HG03025 (cell line): ENCODE measurements around the gene HLF.

Experiments used
- ATAC-seq: cut with Tn5 transposase; IDR thresholded peaks from one replicate; pipeline ENCODE4 v1.9.1; 2021; ENCODE audit warnings: mild to moderate bottlenecking, moderate library complexity; ENCODE audit not compliant: unreplicated experiment, low FRiP score

The HLF gene

DNA sequence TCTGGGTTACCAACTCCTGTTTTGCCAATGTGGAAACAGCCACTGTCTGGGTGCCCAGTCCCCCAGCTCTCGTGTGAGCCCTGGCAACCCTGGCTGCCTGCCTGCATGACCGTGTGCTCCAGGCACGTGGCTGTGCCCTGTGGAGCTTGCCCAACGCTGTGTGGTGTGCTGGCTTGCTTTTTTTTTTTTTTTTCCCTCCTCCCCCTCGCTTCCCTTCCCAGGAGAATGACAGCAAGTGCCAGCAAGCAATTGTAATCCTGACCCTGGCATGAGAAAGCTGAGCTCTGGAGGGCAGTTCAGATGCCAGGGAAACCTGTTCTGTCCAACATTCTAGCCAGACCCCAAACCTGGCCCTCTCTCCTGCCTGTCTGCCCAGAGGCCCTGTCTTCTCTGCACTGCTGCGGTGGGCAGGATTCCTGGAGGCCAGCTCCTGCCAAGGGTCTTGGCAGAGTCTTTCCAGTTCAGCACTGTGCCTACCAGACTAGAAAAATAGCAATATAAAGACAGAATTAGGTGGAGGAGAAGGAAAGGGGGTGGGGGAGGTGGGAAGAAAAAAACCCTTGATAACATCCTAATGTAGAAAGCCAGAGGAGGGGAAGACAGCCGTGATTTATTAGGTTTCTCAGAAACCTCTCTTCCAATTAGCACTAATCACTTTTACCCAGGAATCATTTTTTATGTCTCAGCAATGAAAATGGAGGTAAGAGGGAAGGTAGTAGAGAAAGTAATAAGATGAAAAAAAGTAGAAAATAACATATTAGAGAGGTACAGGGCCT lies 9.0 kb downstream of the HLF start:
- ATAC-seq = no peak

DNA sequence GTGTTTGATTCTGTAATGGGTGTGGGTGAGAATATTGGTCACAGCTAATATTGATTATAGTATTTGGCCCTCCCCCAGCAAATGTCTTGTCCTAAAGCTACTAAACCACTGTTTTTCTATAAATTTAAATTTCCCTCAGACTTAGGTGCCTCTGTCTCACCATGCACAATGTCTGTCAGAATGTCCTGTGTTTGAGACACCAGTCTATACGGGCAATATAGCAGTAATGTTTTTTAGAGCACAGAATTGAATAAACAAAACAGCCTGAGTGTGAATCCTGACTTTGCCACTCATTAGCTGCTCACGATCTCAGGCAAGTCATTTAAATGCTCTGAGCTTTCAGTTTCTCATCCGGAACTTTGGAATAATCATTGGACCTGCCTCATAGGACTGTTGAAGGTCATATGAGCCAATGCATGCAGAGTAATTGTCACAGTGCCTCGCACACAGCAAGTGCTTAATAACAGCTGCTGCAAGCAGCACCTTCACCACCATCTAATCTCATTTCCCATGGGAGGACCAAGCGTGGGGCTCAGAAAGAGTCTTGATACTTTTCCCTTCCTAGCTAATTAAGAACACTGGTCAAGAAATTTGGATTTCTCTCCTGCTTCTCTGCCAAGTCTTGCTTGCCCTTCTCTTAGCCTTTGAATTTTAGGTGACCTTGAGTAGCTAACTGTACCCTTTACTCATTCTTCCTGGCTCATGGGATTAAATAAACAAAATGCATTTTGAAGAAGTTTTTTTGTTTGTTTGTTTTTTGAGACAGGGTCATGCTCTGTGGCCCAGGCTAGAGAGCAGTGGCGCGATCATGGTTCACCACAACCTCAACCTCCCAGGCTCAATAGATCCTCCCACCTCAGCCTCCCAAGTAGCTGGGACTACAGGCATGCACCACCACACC lies 9.8 kb downstream of the HLF start:
- ATAC-seq = no peak

DNA sequence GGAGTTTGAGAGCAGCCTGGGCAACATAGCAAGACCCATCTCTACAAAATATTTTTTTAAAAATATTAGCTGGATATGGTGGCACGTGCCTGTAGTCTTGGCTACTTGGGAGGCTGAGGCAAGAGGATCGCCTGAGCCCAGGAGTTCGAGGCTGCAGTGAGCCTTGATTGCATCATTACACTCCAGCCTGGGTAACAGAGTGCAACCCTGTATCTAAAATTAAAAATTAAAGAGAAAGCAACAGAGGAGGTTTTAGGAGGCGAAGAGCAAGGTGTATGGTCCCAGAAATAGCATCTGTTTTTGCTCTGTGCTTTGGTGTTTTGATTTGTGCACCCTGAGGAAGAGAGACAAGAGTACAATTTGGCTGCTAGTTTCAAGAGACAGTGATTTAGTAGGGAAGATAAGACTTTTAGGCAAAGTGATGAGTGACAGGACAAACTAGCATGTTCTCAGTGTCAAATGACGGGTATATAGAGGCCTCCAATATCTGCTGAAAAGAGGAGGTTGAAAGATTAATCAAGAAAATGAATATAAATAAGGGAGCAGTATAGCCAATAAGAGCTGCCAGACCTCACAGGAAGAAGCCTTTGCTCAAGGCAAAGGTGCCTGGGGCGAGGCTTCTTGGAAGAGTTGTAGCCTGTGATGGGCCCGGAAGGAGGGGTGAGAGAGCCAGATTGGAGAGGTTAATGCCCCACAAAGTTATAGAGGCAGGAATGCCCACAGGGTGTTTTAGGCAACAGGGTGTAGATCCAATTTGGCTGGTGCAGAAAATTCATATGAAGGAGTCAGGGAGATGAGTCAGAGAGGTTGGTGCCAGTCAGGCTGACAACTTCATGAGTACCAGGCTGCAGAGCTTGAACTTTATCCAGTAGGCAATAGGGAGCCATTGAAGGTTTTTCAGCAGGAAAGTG lies 11.4 kb downstream of the HLF start:
- ATAC-seq = no peak

DNA sequence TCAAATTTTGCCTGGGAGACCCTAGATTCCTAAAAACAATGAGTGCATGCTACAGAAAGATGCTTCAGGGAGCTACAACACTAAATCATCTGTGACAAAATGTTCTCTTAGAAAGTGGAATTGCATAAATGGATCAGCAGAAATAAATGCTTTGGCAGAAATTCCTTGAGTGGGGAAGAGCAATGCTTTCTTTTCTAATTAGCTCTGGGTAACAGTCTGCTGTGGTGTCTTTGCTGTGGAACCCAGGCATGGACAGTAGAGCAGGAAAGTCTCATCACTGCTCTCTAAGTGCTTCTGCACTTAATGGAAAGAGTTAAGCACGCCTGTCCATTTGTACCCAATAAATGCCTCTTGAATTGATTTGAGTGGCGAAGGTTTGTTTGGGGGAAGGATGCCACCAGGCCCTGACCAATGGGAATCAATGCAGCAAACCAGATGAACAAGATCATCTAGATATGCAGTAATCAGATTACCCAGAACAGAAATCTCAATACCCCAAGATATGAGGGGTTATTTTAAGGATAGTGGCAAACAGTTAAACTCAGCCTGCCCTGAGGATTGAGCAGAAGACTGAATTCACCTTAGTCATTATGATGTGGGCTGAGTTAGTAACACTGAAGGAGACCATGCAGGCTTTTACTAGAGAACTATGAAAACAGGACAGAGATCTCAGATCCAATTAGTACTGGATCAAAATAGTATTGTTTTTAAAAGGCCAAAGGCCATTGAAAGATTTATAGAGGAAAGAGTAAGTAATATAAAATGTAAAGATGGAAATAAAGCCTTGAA lies 13.6 kb downstream of the HLF start:
- ATAC-seq = no peak

DNA sequence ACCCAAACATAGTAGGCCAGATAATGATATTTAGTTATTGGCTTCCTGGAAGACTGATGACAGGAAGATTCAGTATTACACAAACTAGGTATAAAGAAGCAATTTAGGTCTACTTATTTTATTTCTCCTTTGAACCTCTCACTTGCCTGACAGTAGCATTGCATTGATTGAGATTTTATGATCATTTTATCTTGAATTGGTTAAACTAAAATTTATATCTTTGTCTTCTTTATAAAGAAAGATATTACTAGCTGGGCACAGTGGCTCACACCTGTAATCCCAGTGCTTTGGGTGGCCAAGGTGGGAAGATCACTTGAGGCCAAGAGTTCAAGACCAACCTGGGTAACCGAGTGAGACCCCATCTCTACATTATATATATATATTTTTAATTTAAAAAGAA lies 14.4 kb downstream of the HLF start:
- no peak for ATAC-seq

DNA sequence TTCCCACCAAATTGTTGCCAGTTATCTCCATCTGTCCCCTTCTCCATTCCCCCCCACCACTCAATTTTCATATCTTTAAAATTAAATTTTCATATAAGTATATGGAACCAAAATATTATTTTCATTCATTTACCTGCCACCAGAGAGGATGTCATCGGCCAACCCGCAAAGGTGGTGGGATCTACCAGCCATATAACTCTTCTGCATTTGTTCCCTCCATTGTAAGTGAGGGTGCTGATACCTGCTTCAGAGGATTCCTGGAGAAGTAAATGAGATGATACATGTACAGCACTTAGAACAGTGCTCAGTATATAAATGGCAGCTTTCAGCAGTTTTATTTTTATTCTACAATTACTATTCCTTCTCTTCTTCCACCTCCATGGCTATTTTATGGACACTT lies 15.0 kb downstream of the HLF start:
- no peak for ATAC-seq

DNA sequence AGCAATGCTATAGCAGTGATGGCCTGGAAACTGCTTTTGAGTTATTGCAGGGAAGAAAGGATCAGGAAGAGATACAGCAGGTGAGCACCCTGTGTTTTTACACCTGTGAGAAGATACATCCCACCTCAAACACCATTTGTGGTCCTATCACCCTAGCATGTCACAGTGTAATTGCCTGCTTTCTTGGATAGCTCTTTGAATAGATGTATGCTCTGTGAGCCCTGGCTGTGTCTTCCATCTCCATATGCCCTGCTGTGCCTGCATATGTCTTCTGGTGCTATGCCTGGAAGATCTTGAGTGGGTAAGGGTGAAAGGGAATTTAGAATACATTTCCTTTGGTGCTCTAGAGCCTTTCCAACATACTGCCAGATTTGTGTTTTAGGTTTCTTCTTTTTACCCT lies 15.5 kb downstream of the HLF start:
- ATAC-seq = no peak

DNA sequence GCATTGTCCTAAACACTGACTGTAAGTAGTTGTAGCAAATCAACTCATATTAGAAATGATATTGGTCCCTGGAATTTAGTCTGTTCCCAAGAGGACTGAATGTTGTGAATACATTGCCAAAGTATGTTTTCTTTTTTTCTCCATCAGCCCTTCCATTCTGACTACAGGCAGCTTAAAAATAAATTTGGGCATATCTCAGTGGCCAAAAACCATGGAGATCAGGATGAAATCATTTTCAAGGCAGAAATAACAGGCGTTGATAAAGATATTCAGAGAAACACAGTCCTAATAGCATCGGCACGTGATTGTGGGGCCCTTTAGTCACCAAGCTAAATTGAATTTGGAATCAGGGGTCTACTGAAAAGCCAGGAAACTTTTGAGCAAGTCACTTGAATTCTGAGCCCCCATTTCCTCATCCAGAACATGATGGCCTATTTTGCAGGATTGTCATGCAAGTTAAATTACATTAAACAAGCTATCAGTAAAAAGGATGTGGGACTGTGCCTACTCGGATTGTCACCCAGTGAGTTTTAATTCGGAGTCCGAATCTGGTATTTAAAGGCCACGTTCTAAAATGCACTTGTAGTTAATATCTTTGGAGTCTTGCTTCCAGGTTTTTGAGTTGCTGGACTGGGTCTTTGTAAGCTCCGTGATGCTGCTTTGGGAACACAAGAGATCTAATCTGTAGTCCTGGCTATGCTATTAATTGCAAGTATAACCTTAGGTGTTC lies 17.1 kb downstream of the HLF start:
- no peak for ATAC-seq

DNA sequence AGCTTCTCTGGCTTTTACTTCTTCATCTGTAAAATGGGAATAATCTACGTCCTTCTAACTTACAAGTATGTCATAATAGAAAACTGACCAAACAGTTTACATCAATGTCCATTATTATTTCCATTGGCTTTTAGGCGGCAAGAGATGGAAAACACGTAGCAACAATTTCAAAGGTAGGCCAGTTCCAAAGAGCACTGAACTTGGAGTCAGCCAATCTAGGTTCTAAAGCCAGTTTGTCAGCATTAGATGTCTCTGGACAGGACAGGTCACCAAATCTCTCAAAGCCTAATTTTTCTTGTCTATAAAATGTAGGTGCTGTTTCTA lies 17.6 kb downstream of the HLF start:
- ATAC-seq = no peak

DNA sequence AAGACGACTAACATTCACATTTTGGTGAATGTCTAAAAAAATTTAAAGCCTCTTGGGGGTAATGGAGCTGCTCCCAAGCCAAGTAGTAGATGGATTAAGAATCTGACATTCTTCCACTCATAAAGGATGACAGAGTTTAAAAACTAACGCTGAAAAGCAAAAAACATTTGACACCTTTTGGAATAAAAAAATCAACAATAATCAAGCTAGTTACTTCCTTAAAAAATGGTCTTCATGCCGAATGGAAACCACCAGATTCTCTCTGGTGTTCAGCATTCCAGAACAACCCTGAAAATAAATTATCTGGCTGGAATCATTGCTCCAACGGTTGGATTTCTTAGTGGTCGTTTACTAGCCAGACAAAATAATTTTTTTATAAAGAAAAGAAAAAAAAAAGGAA lies 18.0 kb downstream of the HLF start:
- ATAC-seq = no peak

DNA sequence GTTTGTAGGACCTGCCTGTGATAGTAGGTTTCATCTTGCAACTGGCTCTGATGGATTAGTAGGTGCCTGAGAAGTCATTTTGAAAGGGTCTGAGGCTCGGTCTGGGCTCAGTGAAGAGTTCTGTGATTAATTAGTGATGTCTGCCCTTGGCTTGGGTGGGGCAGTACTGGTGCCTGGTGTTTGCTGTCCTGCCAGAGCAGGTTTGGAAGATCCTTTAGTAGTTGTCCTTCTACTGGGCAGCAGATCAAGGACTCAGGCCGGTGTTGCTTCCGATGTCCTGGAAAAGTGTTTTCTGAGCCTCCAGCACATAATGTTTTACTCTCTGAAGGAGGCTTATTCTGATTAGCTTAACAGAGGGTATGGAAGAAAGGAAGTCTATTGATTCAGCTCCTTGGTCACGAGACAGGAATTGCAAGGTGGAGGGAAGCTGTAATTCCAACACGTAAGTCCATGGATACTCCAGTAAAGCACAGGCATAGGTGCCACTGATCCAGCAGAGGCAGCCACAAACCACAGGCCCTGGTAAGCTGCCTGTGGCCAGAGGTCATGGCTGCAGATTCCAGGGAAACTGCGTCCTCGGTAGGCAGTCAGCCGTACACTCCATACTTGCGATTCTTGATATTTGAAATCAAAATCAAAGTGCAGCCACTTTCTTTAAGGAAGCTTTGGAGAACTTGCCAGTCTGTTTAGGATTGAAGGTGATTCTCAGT lies 18.7 kb downstream of the HLF start:
- ATAC-seq = no peak

DNA sequence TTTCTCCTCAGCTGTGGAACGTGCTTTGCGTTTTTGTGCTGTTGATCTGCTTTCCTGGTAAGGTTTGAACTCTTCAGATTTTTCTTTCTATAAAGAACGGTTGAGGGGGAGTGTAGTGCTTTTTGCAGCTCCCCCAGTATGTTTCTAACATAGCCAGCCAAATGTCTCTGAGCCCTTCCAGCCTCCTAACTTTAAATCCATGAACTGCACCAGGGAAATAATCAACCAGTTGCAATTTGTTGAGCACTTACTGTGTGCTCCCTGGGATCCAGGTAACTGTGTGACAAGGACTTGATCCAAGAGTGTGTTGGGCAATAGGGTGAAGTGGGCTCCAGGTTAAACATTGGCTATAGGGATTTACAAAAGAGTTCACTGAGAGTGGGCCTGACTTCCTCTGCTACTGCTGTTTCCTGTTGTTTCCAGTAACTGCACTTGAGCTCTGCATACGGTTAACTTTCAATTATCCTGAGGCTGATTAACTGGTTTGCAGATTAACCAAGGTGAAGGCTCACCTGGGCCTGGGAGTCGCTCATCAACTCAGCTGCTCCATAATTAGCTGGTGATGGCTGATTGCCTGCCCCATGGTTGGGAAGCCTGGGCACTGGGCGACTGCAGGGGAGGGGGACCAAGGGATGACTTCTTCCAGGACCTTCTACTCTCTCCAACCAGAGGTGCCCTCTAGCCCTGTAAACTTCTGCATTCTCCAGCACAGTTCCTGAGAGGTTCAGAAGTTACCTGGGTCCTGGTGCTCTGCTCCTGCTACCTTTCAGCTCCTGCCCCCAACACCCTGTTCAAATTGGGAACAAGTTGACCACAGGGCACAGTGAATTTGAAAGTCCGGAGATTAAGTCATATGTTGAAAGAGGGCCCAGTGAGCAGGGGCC lies 19.5 kb downstream of the HLF start:
- no peak for ATAC-seq

DNA sequence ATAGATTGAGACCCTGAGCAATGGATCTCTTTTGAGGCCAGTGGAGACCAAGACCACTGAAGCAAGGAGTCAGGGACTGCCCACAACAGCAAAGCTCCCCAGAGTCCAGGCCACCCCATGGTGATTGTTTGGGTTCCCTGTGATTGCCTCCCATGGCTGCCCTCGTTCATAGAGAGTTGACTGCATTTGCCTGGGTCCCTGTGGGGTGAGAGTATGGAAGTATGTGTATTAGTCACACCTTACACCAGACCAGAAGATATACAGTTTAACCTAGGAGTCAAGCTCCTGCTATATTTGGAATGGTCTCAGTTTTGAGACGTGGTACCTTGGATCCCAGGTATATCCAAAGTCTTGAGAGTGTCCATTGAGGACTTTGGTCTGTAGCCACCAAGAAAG lies 20.2 kb downstream of the HLF start:
- ATAC-seq = no peak

DNA sequence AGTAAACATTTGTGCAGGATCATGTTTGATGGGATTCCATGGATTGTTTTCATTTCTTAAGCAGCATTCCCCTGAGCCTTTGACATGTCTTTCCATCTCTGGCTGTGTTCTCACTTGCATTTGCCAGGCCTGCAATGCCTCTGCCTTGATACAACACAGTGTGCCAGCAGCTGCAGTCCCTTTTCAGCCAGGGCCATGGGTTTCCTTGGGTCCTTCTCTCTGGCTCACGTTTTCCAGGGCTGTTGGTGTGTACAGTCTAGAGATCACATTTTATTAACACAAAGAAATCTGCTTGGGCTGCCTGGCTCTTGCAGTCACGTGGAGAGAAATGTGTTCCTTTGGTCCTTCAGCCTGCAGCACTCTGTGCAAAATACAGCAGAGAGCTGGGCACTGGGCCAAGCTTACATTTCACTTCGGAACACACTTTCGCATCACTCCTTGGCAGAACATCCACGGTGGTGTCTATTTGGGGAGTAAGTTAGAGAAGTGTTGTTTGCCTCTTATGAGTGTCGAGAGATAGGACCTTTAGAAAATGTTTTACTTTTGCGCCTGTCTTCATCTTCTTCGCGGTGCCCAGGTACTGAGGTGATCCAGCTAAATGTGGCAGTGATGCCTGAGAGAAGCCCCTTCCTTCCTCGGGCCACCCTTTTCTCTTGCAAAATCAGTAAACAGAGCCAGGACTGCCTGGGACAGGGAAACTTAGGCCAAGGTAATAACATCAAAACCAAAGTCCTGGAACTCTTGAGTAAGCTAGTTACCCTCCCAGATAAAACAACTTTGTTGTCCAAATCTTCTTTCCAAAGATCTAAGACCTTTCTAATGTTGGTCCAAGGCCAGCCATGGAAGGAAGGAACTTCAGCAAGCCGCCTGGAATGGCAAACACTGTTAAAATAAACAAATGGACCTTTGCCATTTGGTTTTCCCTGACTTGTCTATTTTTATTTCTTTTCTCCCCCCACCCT lies 20.9 kb downstream of the HLF start:
- ATAC-seq = no peak

DNA sequence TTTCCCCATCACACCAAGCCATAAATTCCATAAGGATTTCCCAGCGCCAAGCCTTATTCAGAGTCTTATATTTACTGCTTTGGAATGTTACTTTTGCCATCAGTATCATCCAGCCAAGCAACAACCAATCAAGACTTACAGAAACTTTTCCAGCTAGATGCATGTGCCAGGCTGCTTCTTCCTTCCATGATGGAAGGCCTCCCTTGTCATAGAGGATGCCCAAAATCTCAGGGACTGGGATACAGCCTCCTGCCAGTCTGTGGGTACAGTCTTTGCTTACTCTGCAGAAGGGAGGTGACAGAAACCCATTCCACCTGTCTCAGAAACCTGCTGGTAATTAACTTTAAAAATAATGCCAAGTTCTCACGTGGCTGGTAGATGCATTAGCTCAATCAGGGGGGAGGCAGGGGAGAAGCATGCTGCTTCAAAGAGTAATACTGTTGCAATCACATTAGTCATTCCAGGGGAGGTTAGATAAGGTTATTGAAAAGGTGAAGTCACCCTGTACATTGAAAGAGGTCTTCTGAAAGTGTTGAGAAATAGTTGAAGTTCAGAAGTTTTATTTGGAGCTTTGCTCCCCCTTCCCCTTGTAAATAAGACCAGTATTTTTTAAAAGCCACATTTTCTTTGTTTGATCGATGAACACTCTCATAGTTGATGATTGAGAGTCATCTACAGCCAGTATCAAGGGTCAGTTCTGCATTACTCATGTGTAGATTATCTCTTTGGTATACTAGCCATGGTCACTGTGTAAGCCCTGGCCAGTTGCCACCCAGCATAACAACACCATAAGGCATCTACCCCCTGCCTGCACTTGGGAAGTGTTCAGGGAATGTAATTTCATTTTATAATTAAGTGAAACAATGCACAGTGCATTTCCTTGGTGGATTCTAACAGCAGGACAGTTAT lies 22.2 kb downstream of the HLF start:
- no peak for ATAC-seq
